Neuronal stem cell (in vitro differentiated cells): ENCODE results near the gene SCMH1.

Experiments
- DNase-seq: peaks from one replicate; pipeline ENCODE4 v3.0.0-alpha.2; 2013; ENCODE audit warnings: low spot score
- H2AFZ ChIP-seq: one replicate; pipeline ENCODE4 v1.6.1; 2013; ENCODE audit warnings: mild to moderate bottlenecking, low read length, inconsistent platforms
- H2AK5ac ChIP-seq: 2 replicates; pipeline ENCODE4 v1.6.1; 2013; ENCODE audit warnings: low read depth, mild to moderate bottlenecking, inconsistent platforms, low read length, moderate library complexity, mixed read lengths
- H2BK120ac ChIP-seq: 2 replicates; pipeline ENCODE4 v1.6.1; 2013; ENCODE audit warnings: low read depth, mild to moderate bottlenecking, inconsistent platforms, low read length, moderate library complexity, mixed read lengths
- H2BK12ac ChIP-seq: one replicate; pipeline ENCODE4 v1.6.1; 2013; ENCODE audit warnings: low read length, inconsistent platforms
- H2BK15ac ChIP-seq: 2 replicates; pipeline ENCODE4 v1.6.1; 2013; ENCODE audit warnings: mild to moderate bottlenecking, low read length, inconsistent platforms, mixed read lengths
- H2BK5ac ChIP-seq: one replicate; pipeline ENCODE4 v1.6.1; 2013; ENCODE audit warnings: inconsistent platforms, mild to moderate bottlenecking, low read length, moderate library complexity
- H3K14ac ChIP-seq: one replicate; pipeline ENCODE4 v1.6.1; 2013; ENCODE audit warnings: low read length, inconsistent platforms
- H3K18ac ChIP-seq: 2 replicates; pipeline ENCODE4 v1.6.1; 2013; ENCODE audit warnings: low read length, inconsistent platforms
- H3K23ac ChIP-seq: 2 replicates; pipeline ENCODE4 v1.6.1; 2013; ENCODE audit warnings: low read depth, mild to moderate bottlenecking, mixed read lengths, low read length, inconsistent platforms; ENCODE audit not compliant: poor library complexity
- H3K27ac ChIP-seq: replicated peaks from 3 replicates; pipeline ENCODE4 v1.5.1; 2013; ENCODE audit warnings: low read length, inconsistent platforms
- H3K27me3 ChIP-seq, 3 experiments: 2 replicates each; pipeline ENCODE4 v1.6.1; 2013; ENCODE audit warnings: low read length in 3 of 3, mild to moderate bottlenecking in 2 of 3, inconsistent platforms in 1 of 3, low read depth in 1 of 3, mixed read lengths in 1 of 3, moderate library complexity in 1 of 3; ENCODE audit not compliant: control insufficient read depth in 3 of 3, insufficient read depth in 3 of 3
- H3K36me3 ChIP-seq, 2 donors: replicated peaks in 1 of 2; 2 replicates each; pipeline ENCODE4 v1.6.1; 2013; ENCODE audit warnings: low read length in 2 of 2; ENCODE audit not compliant: control insufficient read depth in 2 of 2, insufficient read depth in 2 of 2
- H3K4ac ChIP-seq: 2 replicates; pipeline ENCODE4 v1.6.1; 2013; ENCODE audit warnings: inconsistent platforms, mild to moderate bottlenecking, low read length, moderate library complexity
- H3K4me1 ChIP-seq, 2 donors: 1 replicate in 1 of 2; 2 replicates in 1 of 2; pipeline ENCODE4 v1.6.1; 2013; ENCODE audit warnings: low read length in 2 of 2, low read depth in 1 of 2; ENCODE audit not compliant: control insufficient read depth in 2 of 2, insufficient read depth in 1 of 2
- H3K4me2 ChIP-seq: one replicate; pipeline ENCODE4 v1.6.1; 2013; ENCODE audit warnings: mild to moderate bottlenecking, low read length, inconsistent platforms; ENCODE audit not compliant: insufficient read depth, poor library complexity, severe bottlenecking
- H3K4me3 ChIP-seq, 2 donors: 2 replicates each; pipeline ENCODE4 v1.5.1; 2013; ENCODE audit warnings: low read length in 2 of 2, mild to moderate bottlenecking in 2 of 2, inconsistent platforms in 1 of 2, moderate library complexity in 1 of 2
- H3K79me1 ChIP-seq: one replicate; pipeline ENCODE4 v1.6.1; 2013; ENCODE audit warnings: low read depth, mild to moderate bottlenecking, inconsistent platforms, low read length, moderate library complexity
- H3K9ac ChIP-seq: one replicate; pipeline ENCODE4 v1.6.1; 2013; ENCODE audit warnings: mild to moderate bottlenecking, low read depth, low read length, inconsistent platforms; ENCODE audit not compliant: poor library complexity
- H3K9me3 ChIP-seq, 2 donors: replicated peaks in 1 of 2; 2 replicates each; pipeline versions ENCODE3 to v1.6.1; 2013; ENCODE audit warnings: low read length in 2 of 2, mild to moderate bottlenecking in 2 of 2, inconsistent platforms in 1 of 2, low read depth in 1 of 2, mixed read lengths in 1 of 2, moderate library complexity in 1 of 2; ENCODE audit not compliant: control insufficient read depth in 2 of 2, insufficient read depth in 1 of 2
- H4K8ac ChIP-seq: one replicate; pipeline ENCODE4 v1.6.1; 2013; ENCODE audit warnings: low read depth, mild to moderate bottlenecking, inconsistent platforms, low read length, moderate library complexity
- H4K91ac ChIP-seq: one replicate; pipeline ENCODE4 v1.6.1; 2013; ENCODE audit warnings: low read length, low read depth, mild to moderate bottlenecking, inconsistent platforms; ENCODE audit not compliant: poor library complexity
- WGBS, 2 donors: extraction: QIAGEN DNeasy Blood & Tissue Kit; methylation state at CpG; one replicate each; pipeline ENCODE4 v1.1.7; 2013; ENCODE audit warnings: missing lambda C conversion rate in 2 of 2, mixed read lengths in 1 of 2; ENCODE audit not compliant: insufficient read length in 2 of 2, insufficient replicate concordance in 1 of 2; ENCODE audit errors: extremely low coverage in 2 of 2; 5-methylcytosine and 5-hydroxymethylcytosine counted together

The SCMH1 gene

GRCh38 chr1:41275831-41276230 is 33.7 kb upstream of the SCMH1 start:
- Histone ChIP-seq H3K4ac (no peak overlapping the region), H3K9ac (peak overlapping the region; percentile 45), H3K23ac (no peak overlapping the region), H3K27ac (no peak overlapping the region), H2BK120ac (no peak overlapping the region), H3K4me3 (no peak overlapping the region), H2BK12ac (no peak overlapping the region), H2AK5ac (no peak overlapping the region), H3K4me1 (no peaks in the 10 kb centered on the region), H3K9me3 (no peaks in the 10 kb centered on the region), H3K27me3 (peaks cover 0 to 29% (median 1%) of the 10 kb centered on the region in 3 experiments), H3K36me3 (no peaks in the 10 kb centered on the region), H2BK5ac (no peak overlapping the region), H4K8ac (no peak overlapping the region), H3K79me1 (no peaks in the 10 kb centered on the region), H3K18ac (peak overlapping the region; percentile 32), H2BK15ac (no peak overlapping the region), H3K4me2 (no peak overlapping the region), H4K91ac (no peak overlapping the region), H2AFZ (no peak overlapping the region), H3K14ac (no peak overlapping the region)
- WGBS, 2 donors, result no CpG with 5 or more reads among the region's 9 CpGs
- no peak for DNase-seq

GRCh38 chr1:41274752-41275545 is 32.8 kb upstream of the SCMH1 start:
- H3K4me2 ChIP-seq, result no peak overlapping the region
- no peak overlapping the region for H4K91ac ChIP-seq
- no peaks in the 10 kb centered on the region for H3K9me3 ChIP-seq
- H3K4me1 ChIP-seq, result no peaks in the 10 kb centered on the region
- no peak overlapping the region for H3K23ac ChIP-seq
- no peaks in the 10 kb centered on the region for H3K79me1 ChIP-seq
- H3K9ac ChIP-seq, result no peak overlapping the region
- no peak overlapping the region for H2BK120ac ChIP-seq
- no peak overlapping the region for H2BK15ac ChIP-seq
- no peak overlapping the region for H2AK5ac ChIP-seq
- H3K14ac ChIP-seq, result no peak overlapping the region
- H3K27ac ChIP-seq, result no peak overlapping the region
- WGBS, 2 donors, result no CpG with 5 or more reads among the region's 7 CpGs
- no peak overlapping the region for H3K4me3 ChIP-seq
- H2BK5ac ChIP-seq, result no peak overlapping the region
- H3K36me3 ChIP-seq, result no peaks in the 10 kb centered on the region
- peaks cover 0 to 29% (median 1%) of the 10 kb centered on the region in 3 experiments for H3K27me3 ChIP-seq
- H3K18ac ChIP-seq, result no peak overlapping the region
- no peak overlapping the region for H2AFZ ChIP-seq
- no peak overlapping the region for H3K4ac ChIP-seq
- H2BK12ac ChIP-seq, result no peak overlapping the region
- H4K8ac ChIP-seq, result no peak overlapping the region
- DNase-seq, result no peak

DNA sequence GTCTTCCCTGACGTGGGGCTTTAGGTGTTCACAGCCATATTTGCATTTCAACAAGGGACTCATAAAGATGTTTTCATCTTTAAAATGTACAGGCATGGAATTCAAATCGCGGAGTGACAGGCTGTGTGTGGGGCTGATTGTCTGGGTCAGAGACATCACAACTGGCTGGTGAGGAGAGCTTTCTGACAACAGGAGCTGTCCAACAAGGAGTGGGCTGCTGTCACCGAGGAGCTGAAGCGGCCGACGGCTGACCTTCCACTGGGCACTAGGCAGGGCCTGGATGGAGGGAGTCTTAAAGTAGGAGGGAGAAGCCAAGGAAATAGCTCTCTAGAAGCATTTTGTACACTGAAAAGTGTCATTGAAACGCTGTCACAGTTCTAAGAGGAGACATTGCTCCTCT is 30.5 kb upstream of the SCMH1 start:
- Histone ChIP-seq H3K14ac (no peak overlapping the region), H3K4me2 (no peak overlapping the region), H3K36me3 (no peaks in the 10 kb centered on the region), H2BK15ac (no peak overlapping the region), H4K8ac (no peak overlapping the region), H3K27ac (no peak overlapping the region), H2AFZ (no peak overlapping the region), H2BK120ac (no peak overlapping the region), H3K9ac (no peak overlapping the region), H2BK5ac (no peak overlapping the region), H3K27me3 (peaks cover 0 to 33% (median 1%) of the 10 kb centered on the region in 3 experiments), H2AK5ac (no peak overlapping the region), H3K9me3 (no peaks in the 10 kb centered on the region), H4K91ac (no peak overlapping the region), H3K4ac (no peak overlapping the region), H3K4me1 (no peaks in the 10 kb centered on the region), H3K79me1 (no peaks in the 10 kb centered on the region), H3K23ac (no peak overlapping the region), H2BK12ac (no peak overlapping the region), H3K18ac (no peak overlapping the region), H3K4me3 (no peak overlapping the region)
- no peak for DNase-seq
- WGBS, 2 donors, result no CpG with 5 or more reads among the region's 8 CpGs

DNA sequence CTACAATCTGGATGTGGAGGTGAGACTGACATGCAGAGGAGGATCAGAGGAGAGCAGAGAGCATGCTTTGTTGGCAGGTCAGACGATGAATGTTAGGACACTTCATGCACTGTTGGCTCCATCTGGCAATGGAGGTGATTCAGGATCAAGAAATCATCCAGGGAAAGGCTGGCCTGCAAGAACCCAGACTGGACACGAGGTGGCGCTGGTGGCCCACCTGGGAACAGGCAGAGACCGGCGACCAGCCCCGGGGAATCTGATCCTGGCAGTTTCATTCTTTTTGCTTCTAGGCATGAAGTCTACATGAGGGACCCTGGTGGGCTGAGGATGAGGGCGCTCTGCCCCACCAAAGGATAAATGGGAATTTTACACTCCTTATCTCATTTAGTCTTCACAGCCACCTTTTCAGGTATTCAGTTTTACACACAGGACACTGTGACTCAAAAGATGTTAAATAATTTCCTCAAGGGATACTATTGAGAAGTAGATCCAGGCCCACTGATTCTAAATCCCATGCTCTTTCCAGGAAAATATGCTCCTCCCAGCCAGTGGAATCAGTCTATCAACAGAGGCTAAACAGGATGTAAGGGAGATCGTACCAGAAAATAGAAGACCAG is 26.2 kb upstream of the SCMH1 start:
- no peak overlapping the region for H2BK15ac ChIP-seq
- no CpG with 5 or more reads among the region's 8 CpGs for WGBS, 2 donors
- H3K27ac ChIP-seq, result no peak overlapping the region
- no peak overlapping the region for H3K9ac ChIP-seq
- no peak overlapping the region for H2BK5ac ChIP-seq
- H3K36me3 ChIP-seq, result no peaks in the 10 kb centered on the region
- peaks cover 0 to 14% (median 1%) of the 10 kb centered on the region in 3 experiments for H3K27me3 ChIP-seq
- H2AK5ac ChIP-seq, result no peak overlapping the region
- no peak overlapping the region for H4K91ac ChIP-seq
- H3K14ac ChIP-seq, result no peak overlapping the region
- no peak overlapping the region for H3K18ac ChIP-seq
- DNase-seq, result peak; percentile 76
- H3K23ac ChIP-seq, result no peak overlapping the region
- H3K4me3 ChIP-seq, result no peak overlapping the region
- H3K9me3 ChIP-seq, result no peaks in the 10 kb centered on the region
- H2BK12ac ChIP-seq, result no peak overlapping the region
- no peak overlapping the region for H3K4ac ChIP-seq
- no peak overlapping the region for H4K8ac ChIP-seq
- no peak overlapping the region for H3K4me2 ChIP-seq
- H2BK120ac ChIP-seq, result no peak overlapping the region
- H3K79me1 ChIP-seq, result no peaks in the 10 kb centered on the region
- H3K4me1 ChIP-seq, result peaks cover 0 to 2% of the 10 kb centered on the region in 2 donors
- no peak overlapping the region for H2AFZ ChIP-seq
